Kidney (tissue), 14 donors: ENCODE results near the gene IGFALS. TPM values are rescaled to one million over a fixed set of nuclear protein-coding genes. Genes with fewer than 3 reads are reported as not detected.

Source experiments
- DNase-seq, 5 donors: peaks; one replicate each; pipeline ENCODE4 v3.0.0-alpha.2; 2013 to 2020
- FAIRE-seq: peaks from 2 replicates; lab custom pipeline; 2012; peaks lifted over from hg19 to GRCh38; lab: Jason Lieb, UNC
- H3K27ac ChIP-seq, 2 donors: one replicate each; pipeline ENCODE4 v1.7.0; 2013; ENCODE audit warnings: low read depth in 2 of 2, low read length in 2 of 2, inconsistent platforms in 1 of 2
- H3K27me3 ChIP-seq: one replicate; pipeline ENCODE4 v1.7.1; 2013; ENCODE audit warnings: low read length, inconsistent platforms; ENCODE audit not compliant: control insufficient read depth, insufficient read depth
- H3K36me3 ChIP-seq, 3 donors: one replicate each; pipeline versions ENCODE4 v1.7.0 to v1.7.1; 2013; ENCODE audit warnings: low read length in 3 of 3, control low read depth in 1 of 3, inconsistent platforms in 1 of 3; ENCODE audit not compliant: insufficient read depth in 3 of 3, control insufficient read depth in 2 of 3
- H3K4me1 ChIP-seq, 3 donors: one replicate each; pipeline versions ENCODE4 v1.7.0 to v1.7.1; 2013; ENCODE audit warnings: low read length in 3 of 3, inconsistent platforms in 1 of 3, low read depth in 1 of 3; ENCODE audit not compliant: control insufficient read depth in 2 of 3, insufficient read depth in 2 of 3
- H3K4me3 ChIP-seq, 3 donors: one replicate each; pipeline versions ENCODE4 v1.7.0 to v1.8.1; 2013; ENCODE audit warnings: low read length in 3 of 3, control low read depth in 1 of 3, inconsistent platforms in 1 of 3
- H3K9ac ChIP-seq, 3 donors: one replicate each; pipeline versions ENCODE4 v1.7.0 to v1.7.1; 2013; ENCODE audit warnings: low read length in 3 of 3, control low read depth in 1 of 3, inconsistent platforms in 1 of 3
- H3K9me3 ChIP-seq, 3 donors: one replicate each; pipeline versions ENCODE4 v1.7.0 to v1.7.1; 2013; ENCODE audit warnings: low read length in 3 of 3, control low read depth in 1 of 3, inconsistent platforms in 1 of 3; ENCODE audit not compliant: control insufficient read depth in 2 of 3, insufficient read depth in 1 of 3
- CTCF ChIP-seq: IDR thresholded peaks from 3 replicates; pipeline ENCODE4 v1.5.1; 2012; ENCODE audit warnings: mild to moderate bottlenecking, moderate library complexity, borderline replicate concordance; ENCODE audit not compliant: insufficient read depth; ENCODE audit errors: extremely low read depth
- intact Hi-C: fragments of 100-400 bp; cut with DNase I; formaldehyde crosslinking; loops from one replicate; pipeline ENCODE4 v1.11.1; 2022
- polyA plus RNA-seq: library from polyadenylated mRNA; stranded (reverse); fragments of 350-450 nt; fragmentation: Illumina TruSeq; extraction: RNeasy Lipid Tissue Mini Kit (QIAGEN cat#74804); gene quantifications from one replicate; pipeline ENCODE4 v1.2.3, GENCODE V29; 2014; ENCODE audit warnings: low read depth, low replicate concordance; ENCODE audit not compliant: insufficient read depth
- total RNA-seq: library from RNA; stranded (reverse); fragmentation: NEBNext Ultra II Directional; extraction: Animal tissue kit (Norgen Biotek cat#: 25700); gene quantifications from one replicate; pipeline ENCODE4 v1.2.1, GENCODE V29; 2021
- donor health status: control.
- donor health status: control.
- donor health status: control.
- donor health status: control.
- donor health status: control.
- donor health status: DM: yes; HTN: yes; CAD: no.
- donor health status: Normal renal cell carcinoma (clear cell type).

Gene IGFALS
- total and polyA plus RNA-seq, 2 donors from 2014 or later, result 1.4 to 2.9 TPM

- Histone ChIP-seq H3K9me3 (no peaks in the 10 kb centered on the region), H3K27ac (no peak overlapping the region), H3K36me3 (peaks cover 0 to 2% (median 0%) of the 10 kb centered on the region in 3 donors), H3K9ac (no peak overlapping the region), H3K4me3 (peak overlapping the region in 1 of 3 donors; percentile 9), H3K4me1 (peaks cover 0 to 14% (median 3%) of the 10 kb centered on the region in 3 donors), H3K27me3 (no peaks in the 10 kb centered on the region)
- intact Hi-C loops, result no loop called here
- FAIRE-seq (no peak), DNase-seq (no peak)
- TF ChIP-seq CTCF, result no peak
Measured at GRCh38 chr16:1832838-1833454, 39.4 kb upstream of the IGFALS start.

GRCh38 chr16:1831186-1832075, 37.9 kb upstream of the IGFALS start:
- intact Hi-C loops, result no loop called here
- Histone ChIP-seq H3K4me3 (peak overlapping the region in 2 of 3 donors; percentile 17 to 29), H3K27me3 (no peaks in the 10 kb centered on the region), H3K27ac (peak overlapping the region; percentile 8 to 37), H3K4me1 (peaks cover 0 to 14% (median 3%) of the 10 kb centered on the region in 3 donors), H3K9ac (no peak overlapping the region), H3K36me3 (peaks cover 0 to 2% (median 0%) of the 10 kb centered on the region in 3 donors), H3K9me3 (no peaks in the 10 kb centered on the region)
- peak in 1 of 5 donors; percentile 14 for DNase-seq
- TF ChIP-seq CTCF, result no peak
- no peak for FAIRE-seq

- H3K9ac ChIP-seq, result no peak overlapping the region
- FAIRE-seq (no peak), DNase-seq (peak in 2 of 5 donors; percentile 19 to 24)
- no peaks in the 10 kb centered on the region for H3K27me3 ChIP-seq
- intact Hi-C loops, result no loop called here
- H3K4me1 ChIP-seq, result peaks cover 0 to 21% (median 3%) of the 10 kb centered on the region in 3 donors
- peaks cover 0 to 2% (median 0%) of the 10 kb centered on the region in 3 donors for H3K36me3 ChIP-seq
- H3K9me3 ChIP-seq, result no peaks in the 10 kb centered on the region
- H3K4me3 ChIP-seq, result peak overlapping the region in 1 of 3 donors; percentile 100
- H3K27ac ChIP-seq, result peak overlapping the region in 1 of 2 donors; percentile 65
- TF ChIP-seq CTCF, result no peak
Measured at GRCh38 chr16:1830213-1830612, 36.7 kb upstream of the IGFALS start.
